Cardiac muscle cell (in vitro differentiated cells and primary cell): Measurements from ENCODE around the gene SUSD4. TPM values are rescaled to one million over a fixed set of nuclear protein-coding genes. Genes with fewer than 3 reads are reported as not detected.

ENCODE experiments used
- DNase-seq, 2 donors: peaks; one replicate each; pipeline versions ENCODE4 v3.0.0 to v3.0.0-alpha.2; 2010 to 2017; ENCODE audit warnings: low read depth in 1 of 2, low spot score in 1 of 2
- H3K27ac ChIP-seq: fragments of 200-600 bp; sonication (generic); 2 replicates; pipeline ENCODE4 v1.5.1; 2016
- H3K27me3 ChIP-seq: fragments of 200-600 bp; sonication (generic); 2 replicates; pipeline ENCODE4 v1.6.0; 2016; ENCODE audit warnings: control low read depth
- H3K36me3 ChIP-seq: fragments of 200-600 bp; sonication (generic); 2 replicates; pipeline ENCODE4 v1.5.1; 2016; ENCODE audit warnings: control low read depth
- H3K4me1 ChIP-seq: fragments of 200-600 bp; sonication (generic); 2 replicates; pipeline ENCODE4 v1.8.1; 2017; ENCODE audit warnings: low read depth, mild to moderate bottlenecking, mixed run types
- H3K4me3 ChIP-seq: fragments of 200-600 bp; sonication (generic); 2 replicates; pipeline ENCODE4 v1.5.1; 2016; ENCODE audit warnings: mild to moderate bottlenecking
- H3K9me3 ChIP-seq: fragments of 200-600 bp; sonication (generic); 2 replicates; pipeline ENCODE4 v1.5.1; 2017; ENCODE audit warnings: low read depth, mild to moderate bottlenecking, control low read depth
- polyA plus RNA-seq: library from polyadenylated mRNA; unstranded; fragments of >200 nt; fragmentation: Nextera tagmentation; extraction: Ambion mirVana; gene quantifications from 2 replicates; pipeline ENCODE4 v1.2.1, GENCODE V29; 2016
- total RNA-seq: library from RNA; depleted of rRNA; stranded (reverse); fragments of >200 nt; gene quantifications from 2 replicates; pipeline ENCODE4 v1.2.3, GENCODE V29; 2016
- TF ChIP-seq, protein P1 (sequence below): IDR thresholded peaks from 2 replicates; pipeline ENCODE4 v1.5.1; 2012; ENCODE audit warnings: low read depth, mild to moderate bottlenecking, low read length

The SUSD4 gene
- total and polyA plus RNA-seq, 2 experiments from 2014 or later = 20.9 to 31.6 TPM

DNA sequence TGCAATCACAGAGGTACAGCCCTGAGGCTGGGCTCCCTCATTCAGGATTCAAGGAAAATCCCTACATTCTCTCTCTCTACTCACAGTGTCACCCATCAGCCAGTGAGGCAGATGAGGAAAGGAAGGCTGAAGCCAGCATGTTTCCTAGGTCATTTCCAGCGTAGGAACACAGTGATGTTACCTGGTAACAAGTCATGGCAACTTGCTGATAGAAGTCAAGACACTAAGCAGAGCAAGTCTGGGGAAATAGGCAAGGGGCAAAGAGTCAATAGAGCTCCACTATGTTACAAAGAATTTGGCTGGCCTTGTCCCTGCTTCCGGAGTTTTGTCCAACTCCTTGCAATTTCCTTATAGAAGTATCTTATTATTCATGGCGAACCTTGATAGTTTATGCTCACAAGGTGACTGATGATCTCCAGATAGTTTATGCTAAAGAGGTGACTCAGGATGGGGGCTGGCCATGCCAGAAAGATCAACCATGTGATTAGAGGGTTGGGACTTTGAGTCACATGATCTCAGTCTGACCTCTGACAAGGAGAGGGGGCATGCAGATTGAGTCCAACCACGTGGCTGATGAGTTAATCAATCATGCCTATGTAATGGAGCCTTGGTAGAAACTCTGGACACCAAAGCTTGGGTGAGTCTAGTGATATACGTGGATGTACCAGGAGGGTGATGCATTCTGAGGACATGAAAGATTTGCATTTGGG, 51.1 kb downstream of the SUSD4 start:
- H3K27ac ChIP-seq = no peak overlapping the region
- H3K9me3 ChIP-seq = no peaks in the 10 kb centered on the region
- H3K4me3 ChIP-seq = no peak overlapping the region
- peaks cover 2% of the 10 kb centered on the region for H3K4me1 ChIP-seq
- no peak for DNase-seq
- H3K27me3 ChIP-seq = no peaks in the 10 kb centered on the region
- TF ChIP-seq, protein P1, sequence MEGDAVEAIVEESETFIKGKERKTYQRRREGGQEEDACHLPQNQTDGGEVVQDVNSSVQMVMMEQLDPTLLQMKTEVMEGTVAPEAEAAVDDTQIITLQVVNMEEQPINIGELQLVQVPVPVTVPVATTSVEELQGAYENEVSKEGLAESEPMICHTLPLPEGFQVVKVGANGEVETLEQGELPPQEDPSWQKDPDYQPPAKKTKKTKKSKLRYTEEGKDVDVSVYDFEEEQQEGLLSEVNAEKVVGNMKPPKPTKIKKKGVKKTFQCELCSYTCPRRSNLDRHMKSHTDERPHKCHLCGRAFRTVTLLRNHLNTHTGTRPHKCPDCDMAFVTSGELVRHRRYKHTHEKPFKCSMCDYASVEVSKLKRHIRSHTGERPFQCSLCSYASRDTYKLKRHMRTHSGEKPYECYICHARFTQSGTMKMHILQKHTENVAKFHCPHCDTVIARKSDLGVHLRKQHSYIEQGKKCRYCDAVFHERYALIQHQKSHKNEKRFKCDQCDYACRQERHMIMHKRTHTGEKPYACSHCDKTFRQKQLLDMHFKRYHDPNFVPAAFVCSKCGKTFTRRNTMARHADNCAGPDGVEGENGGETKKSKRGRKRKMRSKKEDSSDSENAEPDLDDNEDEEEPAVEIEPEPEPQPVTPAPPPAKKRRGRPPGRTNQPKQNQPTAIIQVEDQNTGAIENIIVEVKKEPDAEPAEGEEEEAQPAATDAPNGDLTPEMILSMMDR = no peak
- no peaks in the 10 kb centered on the region for H3K36me3 ChIP-seq

DNA sequence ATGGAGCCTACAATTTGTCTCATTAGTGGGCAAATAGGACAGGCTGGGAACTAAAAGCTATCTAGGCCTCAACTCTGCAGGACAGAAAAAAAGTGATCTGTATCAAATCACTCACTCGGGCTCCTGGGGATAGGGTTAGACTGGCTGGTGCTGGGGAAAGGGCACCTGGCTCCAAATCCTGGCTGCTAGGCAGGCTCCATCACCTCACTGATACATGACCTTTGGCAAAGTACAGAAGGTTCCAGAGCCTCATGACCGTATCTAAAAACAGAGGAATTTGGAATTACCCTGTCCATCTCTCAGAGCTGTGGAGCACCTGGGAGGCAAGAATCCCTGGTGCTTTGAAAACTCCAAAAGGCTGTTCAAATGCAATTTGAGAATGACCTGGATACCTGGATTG, 51.7 kb downstream of the SUSD4 start:
- H3K4me3 ChIP-seq = no peak overlapping the region
- H3K27ac ChIP-seq = no peak overlapping the region
- no peaks in the 10 kb centered on the region for H3K9me3 ChIP-seq
- H3K27me3 ChIP-seq = no peaks in the 10 kb centered on the region
- H3K36me3 ChIP-seq = no peaks in the 10 kb centered on the region
- DNase-seq = no peak
- TF ChIP-seq, protein P1 = no peak
- H3K4me1 ChIP-seq = peaks cover 2% of the 10 kb centered on the region

DNA sequence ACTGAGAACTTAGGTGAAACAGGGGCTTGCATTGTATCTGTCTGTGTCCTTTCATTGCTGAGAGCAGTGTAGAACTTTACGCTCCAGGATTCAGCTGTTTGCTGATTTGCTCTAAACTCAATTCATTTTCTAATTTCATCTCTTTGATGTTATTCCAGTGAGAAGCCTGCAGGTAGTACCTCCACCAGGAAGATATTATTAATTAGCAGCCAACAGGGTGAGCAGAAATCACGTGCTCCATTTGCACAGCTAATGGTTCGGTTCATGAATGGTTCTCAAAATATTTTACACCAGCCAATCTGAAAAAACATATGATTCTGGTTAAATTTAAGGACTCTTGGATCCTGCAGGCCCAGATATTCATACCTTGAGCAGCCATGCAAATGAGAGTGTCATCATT, 52.1 kb downstream of the SUSD4 start:
- DNase-seq = no peak
- no peak overlapping the region for H3K27ac ChIP-seq
- H3K4me3 ChIP-seq = no peak overlapping the region
- no peaks in the 10 kb centered on the region for H3K9me3 ChIP-seq
- peaks cover 2% of the 10 kb centered on the region for H3K4me1 ChIP-seq
- H3K27me3 ChIP-seq = no peaks in the 10 kb centered on the region
- no peaks in the 10 kb centered on the region for H3K36me3 ChIP-seq
- TF ChIP-seq, protein P1 = no peak

DNA sequence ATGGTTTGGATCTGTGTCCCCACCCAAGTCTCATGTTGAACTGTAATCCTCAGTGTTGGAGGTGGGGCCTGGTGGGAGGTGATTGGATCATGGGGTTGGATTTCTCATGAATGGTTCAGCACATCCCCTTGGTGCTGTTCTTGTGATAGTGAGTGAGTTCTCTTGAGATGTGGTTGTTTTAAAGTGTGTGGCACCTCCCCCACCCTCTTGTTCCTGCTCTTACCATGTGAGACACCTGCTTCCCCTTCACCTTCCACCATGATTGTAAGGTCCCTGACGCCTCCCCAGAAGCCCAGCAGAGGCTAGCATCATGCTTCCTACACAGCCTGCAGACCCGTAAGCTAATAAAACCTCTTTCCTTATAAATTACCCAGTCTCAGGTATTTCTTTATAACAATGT, 55.8 kb downstream of the SUSD4 start:
- no peak for DNase-seq
- no peak overlapping the region for H3K27ac ChIP-seq

DNA sequence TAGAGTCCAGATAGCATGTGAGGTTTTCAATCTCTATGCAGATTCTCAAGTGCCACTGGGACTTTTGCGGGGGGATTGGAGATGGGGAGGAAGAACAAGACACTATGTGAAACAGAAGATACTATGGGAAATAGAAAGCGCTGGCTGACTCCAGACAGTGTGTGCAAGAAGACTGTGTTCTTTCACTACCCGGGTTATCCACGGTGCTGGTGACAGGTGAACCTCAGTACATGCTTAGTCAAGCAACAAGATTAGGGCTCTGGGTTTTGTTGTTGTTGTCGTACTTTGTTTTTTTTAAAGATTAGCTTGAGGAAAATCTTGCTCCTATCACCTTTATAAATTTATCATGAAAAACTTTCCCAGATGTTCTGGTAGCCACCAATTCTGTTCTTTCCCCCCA, 56.4 kb downstream of the SUSD4 start:
- TF ChIP-seq, protein P1 = no peak
- no peaks in the 10 kb centered on the region for H3K36me3 ChIP-seq
- DNase-seq = no peak

More for the DNA sequence above, 55.8 kb downstream of the SUSD4 start:
- H3K9me3 ChIP-seq = no peaks in the 10 kb centered on the region
- peaks cover 2% of the 10 kb centered on the region for H3K4me1 ChIP-seq
- H3K27me3 ChIP-seq = no peaks in the 10 kb centered on the region
- H3K4me3 ChIP-seq = no peak overlapping the region
- H3K36me3 ChIP-seq = no peaks in the 10 kb centered on the region
- TF ChIP-seq, protein P1 = no peak

More for the DNA sequence above, 56.4 kb downstream of the SUSD4 start:
- H3K4me3 ChIP-seq = no peak overlapping the region
- H3K9me3 ChIP-seq = no peaks in the 10 kb centered on the region
- H3K27me3 ChIP-seq = no peaks in the 10 kb centered on the region
- peaks cover 1% of the 10 kb centered on the region for H3K4me1 ChIP-seq
- no peak overlapping the region for H3K27ac ChIP-seq
